Suprapubic skin (tissue), 4 donors: Measurements from ENCODE around the gene GPSM1.

Experiments used
- EP300 ChIP-seq: sonication (generic); formaldehyde crosslinking; IDR thresholded peaks from one replicate; pipeline ENCODE4 v1.6.1; 2017; ENCODE audit warnings: antibody characterized with exemption
- POLR2A ChIP-seq, 2 donors: fragments of 450-650 bp; IDR thresholded peaks; one replicate each; pipeline ENCODE4 v1.6.1; 2017; ENCODE audit warnings: antibody characterized with exemption in 2 of 2, mild to moderate bottlenecking in 2 of 2, moderate library complexity in 2 of 2
- POLR2AphosphoS5 ChIP-seq, 3 donors: sonication (generic); formaldehyde crosslinking; IDR thresholded peaks; one replicate each; pipeline ENCODE4 v1.6.1; 2017; ENCODE audit warnings: antibody characterized with exemption in 3 of 3
- TF ChIP-seq, protein P1 (sequence below), 2 donors: fragments of 200-600 bp in 1 of 2; fragments of 450-650 bp in 1 of 2; sonication (generic) in 1 of 2; IDR thresholded peaks; one replicate each; pipeline ENCODE4 v1.5.1; 2016 to 2019; ENCODE audit warnings: antibody characterized with exemption in 2 of 2, mild to moderate bottlenecking in 1 of 2, moderate library complexity in 1 of 2

DNA sequence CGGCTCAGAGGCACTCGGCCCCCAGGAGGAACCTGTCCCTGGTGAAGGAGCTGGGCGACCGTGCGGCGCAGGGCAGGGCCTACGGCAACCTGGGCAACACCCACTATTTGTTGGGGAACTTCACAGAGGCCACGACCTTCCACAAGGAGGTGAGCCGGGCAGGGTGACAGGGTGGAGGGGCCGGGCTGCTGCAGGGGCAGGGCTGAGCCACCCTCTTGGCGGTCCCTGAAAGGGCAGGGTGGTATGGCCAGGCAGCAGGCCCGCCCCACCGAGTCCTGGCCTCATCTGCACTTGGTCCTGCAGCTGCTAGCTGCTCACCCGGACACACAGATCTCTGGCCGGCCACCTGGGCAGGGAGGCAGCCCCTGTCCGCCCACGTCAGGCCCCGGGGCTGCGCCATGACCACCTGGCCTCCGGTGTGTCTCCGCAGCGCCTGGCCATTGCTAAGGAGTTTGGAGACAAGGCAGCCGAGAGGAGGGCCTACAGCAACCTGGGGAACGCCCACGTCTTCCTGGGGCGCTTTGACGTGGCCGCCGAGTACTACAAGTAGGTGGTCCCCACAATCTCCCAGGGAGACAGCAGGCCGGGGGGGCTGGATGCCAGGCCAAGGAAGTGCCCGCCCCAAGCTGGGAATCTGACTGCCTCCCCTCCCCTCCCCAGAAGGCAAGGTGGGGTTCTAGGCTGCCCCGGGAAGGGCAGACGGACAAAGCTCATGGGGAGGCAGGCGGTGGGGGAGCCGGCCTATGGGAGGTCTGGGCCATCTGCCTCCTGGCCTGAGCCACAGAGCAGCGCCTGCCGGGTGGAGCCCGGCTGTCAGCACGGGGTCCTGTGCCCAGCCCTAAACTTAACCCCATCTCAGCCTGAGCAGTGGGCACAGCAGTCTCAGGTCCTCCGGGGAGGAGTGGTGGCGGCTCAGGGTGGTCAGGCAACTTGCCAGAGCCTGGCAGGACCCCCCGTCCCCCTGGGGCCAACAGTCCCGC is 10.4 kb downstream of the GPSM1 start:
- TF ChIP-seq POLR2A (IDR thresholded peaks at IDR 0.05) = no peak
- no peak for TF ChIP-seq POLR2AphosphoS5 (IDR thresholded peaks at IDR 0.05)
- TF ChIP-seq EP300 = no peak
- TF ChIP-seq, protein P1, sequence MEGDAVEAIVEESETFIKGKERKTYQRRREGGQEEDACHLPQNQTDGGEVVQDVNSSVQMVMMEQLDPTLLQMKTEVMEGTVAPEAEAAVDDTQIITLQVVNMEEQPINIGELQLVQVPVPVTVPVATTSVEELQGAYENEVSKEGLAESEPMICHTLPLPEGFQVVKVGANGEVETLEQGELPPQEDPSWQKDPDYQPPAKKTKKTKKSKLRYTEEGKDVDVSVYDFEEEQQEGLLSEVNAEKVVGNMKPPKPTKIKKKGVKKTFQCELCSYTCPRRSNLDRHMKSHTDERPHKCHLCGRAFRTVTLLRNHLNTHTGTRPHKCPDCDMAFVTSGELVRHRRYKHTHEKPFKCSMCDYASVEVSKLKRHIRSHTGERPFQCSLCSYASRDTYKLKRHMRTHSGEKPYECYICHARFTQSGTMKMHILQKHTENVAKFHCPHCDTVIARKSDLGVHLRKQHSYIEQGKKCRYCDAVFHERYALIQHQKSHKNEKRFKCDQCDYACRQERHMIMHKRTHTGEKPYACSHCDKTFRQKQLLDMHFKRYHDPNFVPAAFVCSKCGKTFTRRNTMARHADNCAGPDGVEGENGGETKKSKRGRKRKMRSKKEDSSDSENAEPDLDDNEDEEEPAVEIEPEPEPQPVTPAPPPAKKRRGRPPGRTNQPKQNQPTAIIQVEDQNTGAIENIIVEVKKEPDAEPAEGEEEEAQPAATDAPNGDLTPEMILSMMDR (IDR thresholded peaks at IDR 0.05) = no peak
